GM06990 (cell line): ENCODE data around the gene KCNJ11.

Source experiments
- DNase-seq: peaks from one replicate; pipeline ENCODE4 v3.0.0-alpha.2; 2011; ENCODE audit not compliant: insufficient read length; ENCODE audit errors: extremely low read depth
- H3K27me3 ChIP-seq: replicated peaks from 2 replicates; pipeline ENCODE4 v1.6.0; 2011; ENCODE audit warnings: low read length; ENCODE audit not compliant: control insufficient read depth, insufficient read depth
- H3K36me3 ChIP-seq: 2 replicates; pipeline ENCODE4 v1.5.1; 2011; ENCODE audit warnings: low read length; ENCODE audit not compliant: control insufficient read depth, insufficient read depth
- H3K4me3 ChIP-seq: replicated peaks from 2 replicates; pipeline ENCODE4 v1.5.1; 2011; ENCODE audit warnings: low read depth, mild to moderate bottlenecking, control low read depth, low read length
- TF ChIP-seq, protein P1 (sequence below): IDR thresholded peaks from 2 replicates; pipeline ENCODE4 v1.5.1; 2011; ENCODE audit warnings: low read length, control low read depth, mild to moderate bottlenecking, inconsistent platforms; ENCODE audit not compliant: insufficient read depth, poor library complexity, severe bottlenecking

KCNJ11 gene

DNA sequence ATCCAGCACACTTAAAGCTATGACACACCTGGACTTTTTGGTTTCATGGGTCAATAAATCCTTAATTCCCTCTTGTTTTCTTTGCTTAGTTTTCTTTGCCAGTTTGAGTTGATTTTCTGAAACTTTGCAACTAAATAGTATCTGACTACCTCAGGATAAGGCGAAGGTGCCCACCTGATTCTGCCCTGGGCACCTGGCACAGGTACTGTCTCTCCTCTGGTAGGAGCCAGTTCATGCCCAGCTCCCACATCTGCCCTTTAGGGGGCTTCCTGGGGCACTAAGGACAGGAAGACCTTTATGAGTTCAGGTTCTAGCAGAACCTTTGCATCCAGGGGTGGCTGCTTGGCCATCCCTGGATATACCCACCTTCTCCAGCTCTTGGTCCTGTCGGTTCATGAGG lies 19.6 kb upstream of the KCNJ11 start:
- Histone ChIP-seq H3K36me3 (no peaks in the 10 kb centered on the region), H3K4me3 (no peak overlapping the region), H3K27me3 (no peaks in the 10 kb centered on the region; the same call in 1 of the 2 replicates)
- DNase-seq, result no peak
- TF ChIP-seq, protein P1, sequence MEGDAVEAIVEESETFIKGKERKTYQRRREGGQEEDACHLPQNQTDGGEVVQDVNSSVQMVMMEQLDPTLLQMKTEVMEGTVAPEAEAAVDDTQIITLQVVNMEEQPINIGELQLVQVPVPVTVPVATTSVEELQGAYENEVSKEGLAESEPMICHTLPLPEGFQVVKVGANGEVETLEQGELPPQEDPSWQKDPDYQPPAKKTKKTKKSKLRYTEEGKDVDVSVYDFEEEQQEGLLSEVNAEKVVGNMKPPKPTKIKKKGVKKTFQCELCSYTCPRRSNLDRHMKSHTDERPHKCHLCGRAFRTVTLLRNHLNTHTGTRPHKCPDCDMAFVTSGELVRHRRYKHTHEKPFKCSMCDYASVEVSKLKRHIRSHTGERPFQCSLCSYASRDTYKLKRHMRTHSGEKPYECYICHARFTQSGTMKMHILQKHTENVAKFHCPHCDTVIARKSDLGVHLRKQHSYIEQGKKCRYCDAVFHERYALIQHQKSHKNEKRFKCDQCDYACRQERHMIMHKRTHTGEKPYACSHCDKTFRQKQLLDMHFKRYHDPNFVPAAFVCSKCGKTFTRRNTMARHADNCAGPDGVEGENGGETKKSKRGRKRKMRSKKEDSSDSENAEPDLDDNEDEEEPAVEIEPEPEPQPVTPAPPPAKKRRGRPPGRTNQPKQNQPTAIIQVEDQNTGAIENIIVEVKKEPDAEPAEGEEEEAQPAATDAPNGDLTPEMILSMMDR, result no peak

DNA sequence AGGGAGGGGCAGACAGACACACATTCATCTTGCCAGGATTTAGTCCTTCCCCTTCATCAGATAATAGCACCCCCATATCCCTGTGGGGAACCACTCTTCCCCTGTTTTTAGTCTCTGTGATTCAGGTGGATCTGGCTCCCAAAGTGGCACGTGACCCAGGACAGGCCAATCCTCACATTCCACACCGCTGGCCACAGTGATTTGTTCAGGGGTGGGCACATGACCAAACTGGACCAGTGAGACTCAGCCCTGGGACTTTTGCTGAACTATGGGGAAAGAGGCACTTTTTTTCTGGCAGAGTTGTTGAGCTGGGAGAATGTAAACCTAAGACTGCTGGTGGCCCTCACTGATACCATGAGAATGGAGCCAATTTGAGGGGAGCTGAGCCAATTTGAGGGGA lies 19.1 kb upstream of the KCNJ11 start:
- H3K4me3 ChIP-seq, result no peak overlapping the region
- no peak for DNase-seq
- H3K36me3 ChIP-seq, result no peaks in the 10 kb centered on the region
- TF ChIP-seq, protein P1, result no peak
- no peaks in the 10 kb centered on the region; the same call in 1 of the 2 replicates for H3K27me3 ChIP-seq

DNA sequence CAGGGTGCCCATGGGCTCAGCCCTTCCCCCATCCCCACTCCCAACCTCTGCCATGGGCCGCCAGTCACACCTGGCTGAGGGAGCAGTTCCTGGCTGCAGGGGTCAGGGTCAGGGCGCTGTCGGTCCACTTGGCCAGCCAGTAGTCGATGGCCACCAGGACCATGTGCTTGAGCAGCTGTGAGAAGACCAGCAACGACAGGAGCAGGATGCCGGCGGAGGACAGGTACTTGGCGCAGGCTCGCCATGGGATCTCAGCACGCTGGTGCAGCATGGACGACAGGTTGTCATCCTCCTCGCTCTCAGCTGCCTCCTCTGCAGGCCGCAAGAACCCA lies 18.3 kb upstream of the KCNJ11 start:
- Histone ChIP-seq H3K36me3 (no peaks in the 10 kb centered on the region), H3K4me3 (no peak overlapping the region), H3K27me3 (no peaks in the 10 kb centered on the region; the same call in 1 of the 2 replicates)
- DNase-seq, result no peak
- TF ChIP-seq, protein P1, result no peak

DNA sequence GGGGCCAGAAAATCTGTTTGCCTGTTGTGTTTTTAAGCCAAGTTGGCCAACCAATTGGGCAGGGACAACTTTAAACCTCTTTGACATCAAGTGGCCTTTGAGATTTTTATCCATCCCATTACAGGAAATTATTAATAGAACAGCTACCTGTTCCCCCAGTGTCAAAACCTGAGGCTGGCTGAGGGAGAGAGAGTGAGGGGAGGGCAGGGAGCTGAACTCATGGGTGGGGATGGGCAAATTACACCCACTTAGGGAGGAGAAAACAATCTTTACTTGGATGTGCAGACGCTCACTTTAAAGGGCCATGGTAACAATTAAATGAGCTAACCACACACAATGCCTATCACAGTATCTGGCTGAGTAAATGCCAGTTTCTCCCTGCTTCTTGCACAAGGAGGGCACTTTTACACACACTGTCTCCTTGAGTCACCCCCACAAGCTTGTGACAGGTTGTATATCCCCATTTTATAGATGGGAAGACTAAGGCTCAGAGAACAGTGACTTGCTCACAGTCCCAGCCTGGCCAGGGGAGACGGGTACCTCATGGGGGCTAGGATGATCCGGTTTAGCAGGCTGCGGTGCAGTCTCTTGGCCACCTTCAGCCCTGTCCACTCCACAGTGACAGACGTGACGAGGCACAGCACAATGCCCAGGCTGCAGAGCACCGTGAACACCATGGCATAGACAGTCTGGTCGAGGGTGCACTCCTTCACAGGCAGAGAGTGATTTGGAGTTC lies 17.8 kb upstream of the KCNJ11 start:
- H3K36me3 ChIP-seq, result no peaks in the 10 kb centered on the region
- no peaks in the 10 kb centered on the region; the same call in 1 of the 2 replicates for H3K27me3 ChIP-seq
- no peak overlapping the region for H3K4me3 ChIP-seq
- DNase-seq, result no peak
- TF ChIP-seq, protein P1, result no peak

DNA sequence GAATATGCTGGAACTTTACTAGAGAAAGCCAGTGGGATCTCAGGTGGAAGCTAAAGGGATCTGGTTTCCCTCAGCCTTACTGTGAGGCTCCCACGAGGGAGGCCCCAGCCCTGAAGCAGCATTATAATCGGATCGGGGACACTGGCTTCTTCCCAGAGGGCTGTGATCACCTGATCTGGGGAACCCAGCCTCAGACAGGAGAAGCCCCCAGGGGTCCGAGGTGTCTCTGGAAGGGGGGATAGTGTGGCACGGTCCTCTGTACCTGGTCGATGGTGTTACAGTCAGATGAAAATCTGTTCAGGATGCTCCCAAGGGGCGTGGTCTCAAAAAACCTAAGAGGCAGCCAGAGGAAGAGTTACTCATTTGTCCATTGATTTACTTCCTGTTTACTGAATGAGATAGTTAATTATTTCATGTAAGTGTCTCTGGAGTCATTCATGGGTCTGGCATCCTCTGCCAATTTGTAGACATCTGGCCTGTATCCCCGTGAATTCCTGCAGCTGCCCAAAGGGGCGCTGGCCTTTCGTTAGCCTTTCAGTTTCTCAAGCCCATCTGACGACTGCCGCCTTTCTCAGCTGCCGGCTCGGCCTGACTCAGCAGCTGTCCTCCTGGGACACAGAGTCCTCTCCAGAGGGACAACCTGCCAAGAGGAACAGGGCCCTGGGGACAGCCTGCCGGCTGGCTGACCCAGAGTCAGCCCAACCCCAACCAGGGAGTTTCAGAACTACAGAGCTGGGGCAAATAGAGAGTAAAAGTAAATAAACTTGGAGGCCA lies 17.0 kb upstream of the KCNJ11 start:
- DNase-seq, result no peak
- no peaks in the 10 kb centered on the region for H3K27me3 ChIP-seq

More for the DNA sequence above, 17.0 kb upstream of the KCNJ11 start:
- Histone ChIP-seq H3K36me3 (no peaks in the 10 kb centered on the region), H3K4me3 (no peak overlapping the region)
- TF ChIP-seq, protein P1, result peak; percentile 27
